GM12878 (cell line): ENCODE results near the gene PLGRKT. TPM values are rescaled to one million over a fixed set of nuclear protein-coding genes. Genes with fewer than 3 reads are reported as not detected.

Source experiments
- BHLHE40 ChIP-seq, 2 experiments: fragments of 450-650 bp in 1 of 2; IDR thresholded peaks; 2 replicates each; pipeline ENCODE4 v1.6.1; 2011 to 2017; ENCODE audit warnings: low read depth in 2 of 2, borderline replicate concordance in 1 of 2, improper control_type of control experiment in 1 of 2, low read length in 1 of 2, mild to moderate bottlenecking in 1 of 2
- CBX3 ChIP-seq: fragments of 200-600 bp; sonication (generic); IDR thresholded peaks from 2 replicates; pipeline ENCODE4 v1.6.1; 2016; ENCODE audit warnings: low read depth, borderline replicate concordance
- CEBPZ ChIP-seq: fragments of 150-350 bp; IDR thresholded peaks from 2 replicates; pipeline ENCODE4 v1.6.1; 2016; ENCODE audit warnings: low read depth, low read length
- CREM ChIP-seq: IDR thresholded peaks from 2 replicates; pipeline ENCODE4 v1.6.1; 2014; ENCODE audit warnings: antibody characterized with exemption, low read depth
- E2F4 ChIP-seq: IDR thresholded peaks from 2 replicates; pipeline ENCODE4 v1.6.1; 2012; ENCODE audit warnings: low read depth, low read length, improper control_type of control experiment
- EED ChIP-seq: sonication (generic); IDR thresholded peaks from 2 replicates; pipeline ENCODE4 v1.6.1; 2016; ENCODE audit warnings: antibody characterized with exemption, low read depth
- EGR1 ChIP-seq, 2 experiments: IDR thresholded peaks; 1 replicate in 1 of 2; 2 replicates in 1 of 2; pipeline ENCODE4 v1.6.1; 2011 to 2012; ENCODE audit warnings: low read depth in 2 of 2, low read length in 2 of 2, borderline replicate concordance in 1 of 2, mild to moderate bottlenecking in 1 of 2, moderate library complexity in 1 of 2
- HDGF ChIP-seq: fragments of 450-650 bp; IDR thresholded peaks from 2 replicates; pipeline ENCODE4 v1.6.1; 2016; ENCODE audit warnings: antibody characterized with exemption
- NKRF ChIP-seq: fragments of 450-650 bp; conservative IDR thresholded peaks from 2 replicates; pipeline ENCODE4 v1.6.1; 2017; ENCODE audit warnings: mild to moderate bottlenecking, moderate library complexity
- RB1 ChIP-seq: fragments of 450-650 bp; formaldehyde crosslinking; IDR thresholded peaks from 2 replicates; pipeline ENCODE4 v1.6.1; 2017; ENCODE audit warnings: mild to moderate bottlenecking, borderline replicate concordance
- RBBP5 ChIP-seq: fragments of 200-600 bp; sonication (generic); conservative IDR thresholded peaks from 2 replicates; pipeline ENCODE4 v1.6.1; 2016
- SKIL ChIP-seq: fragments of 450-650 bp; IDR thresholded peaks from 2 replicates; pipeline ENCODE4 v1.6.1; 2017; ENCODE audit warnings: mild to moderate bottlenecking, low read depth, inconsistent platforms; ENCODE audit not compliant: poor library complexity, severe bottlenecking
- STAT3 ChIP-seq: IDR thresholded peaks from 2 replicates; pipeline ENCODE4 v1.6.1; 2011; ENCODE audit warnings: low read depth, low read length, improper control_type of control experiment
- TARDBP ChIP-seq: IDR thresholded peaks from 2 replicates; pipeline ENCODE4 v1.6.1; 2016; ENCODE audit warnings: borderline replicate concordance
- polyA plus RNA-seq, 11 experiments: library from polyadenylated mRNA; depleted of rRNA in 4 of 11; unstranded in 6 of 11; stranded (reverse) in 5 of 11; fragments of >200 nt; fragmentation: Nextera tagmentation in 4 of 11; fragmentation: Illumina TruSeq in 1 of 11; extraction: Ambion mirVana in 4 of 11; extraction: Trizol in 1 of 11; gene quantifications; 1 replicate in 1 of 11; 2 replicates in 10 of 11; pipeline versions ENCODE4 v1.2.1 to v1.2.3, GENCODE V29; 2011 to 2016; ENCODE audit warnings: inconsistent platforms in 2 of 11, missing spikeins in 2 of 11, low read depth in 1 of 11
- total RNA-seq, 4 experiments: library from RNA; depleted of rRNA in 3 of 4; stranded (reverse); fragments of >200 nt in 3 of 4; fragmentation: Illumina TruSeq in 1 of 4; extraction: Trizol in 1 of 4; gene quantifications; 2 replicates each; pipeline versions ENCODE4 v1.2.1 to v1.2.3, GENCODE V29; 2013 to 2021
- TF ChIP-seq, protein P1 (sequence below): IDR thresholded peaks from 2 replicates; pipeline ENCODE4 v1.6.1; 2012; ENCODE audit warnings: mild to moderate bottlenecking, low read depth, low read length

Gene PLGRKT
- total and polyA plus RNA-seq, 10 of the 15 experiments (the other 5 are each of a cell fraction or from before 2014, with no cell fraction given), result 25.2 to 72.3 (median 38.4) TPM

DNA sequence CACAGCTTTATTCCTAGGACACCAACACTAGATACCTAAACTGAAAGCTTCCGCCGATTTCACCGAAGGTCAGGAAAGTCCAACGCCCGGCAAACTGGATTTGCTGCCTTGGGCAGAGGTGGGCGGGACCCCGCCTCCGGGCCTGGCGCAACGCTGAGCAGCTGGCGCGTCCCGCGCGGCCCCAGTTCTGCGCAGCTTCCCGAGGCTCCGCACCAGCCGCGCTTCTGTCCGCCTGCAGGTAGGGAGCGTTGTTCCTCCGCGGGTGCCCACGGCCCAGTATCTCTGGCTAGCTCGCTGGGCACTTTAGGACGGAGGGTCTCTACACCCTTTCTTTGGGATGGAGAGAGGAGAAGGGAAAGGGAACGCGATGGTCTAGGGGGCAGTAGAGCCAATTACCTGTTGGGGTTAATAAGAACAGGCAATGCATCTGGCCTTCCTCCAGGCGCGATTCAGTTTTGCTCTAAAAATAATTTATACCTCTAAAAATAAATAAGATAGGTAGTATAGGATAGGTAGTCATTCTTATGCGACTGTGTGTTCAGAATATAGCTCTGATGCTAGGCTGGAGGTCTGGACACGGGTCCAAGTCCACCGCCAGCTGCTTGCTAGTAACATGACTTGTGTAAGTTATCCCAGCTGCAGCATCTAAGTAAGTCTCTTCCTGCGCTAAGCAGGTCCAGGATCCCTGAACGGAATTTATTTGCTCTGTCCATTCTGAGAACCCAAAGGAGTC, 12.8 kb upstream of the PLGRKT start, which contains the start of gene CD274 (continued):
- peak; percentile 57; the same call in 1 of the 2 replicates for TF ChIP-seq HDGF
- TF ChIP-seq STAT3, result no peak
- TF ChIP-seq RB1, result peak; percentile 94
- TF ChIP-seq RBBP5, result peak; percentile 83
- peak; percentile 96 for TF ChIP-seq EED
- TF ChIP-seq SKIL, result peak; percentile 17
- TF ChIP-seq CBX3, result no peak
- peak; percentile 50; the same call in 1 of the 2 replicates for TF ChIP-seq NKRF
- TF ChIP-seq BHLHE40 (IDR thresholded peaks at IDR 0.05; ENCODE audit: borderline replicate concordance in 1 of 2, low read depth in 2 of 2, low read length in 1 of 2), result peak; percentile 55 to 70; a peak in 2 of 4 replicates
- no peak for TF ChIP-seq TARDBP
- no peak for TF ChIP-seq CEBPZ
- TF ChIP-seq, protein P1, sequence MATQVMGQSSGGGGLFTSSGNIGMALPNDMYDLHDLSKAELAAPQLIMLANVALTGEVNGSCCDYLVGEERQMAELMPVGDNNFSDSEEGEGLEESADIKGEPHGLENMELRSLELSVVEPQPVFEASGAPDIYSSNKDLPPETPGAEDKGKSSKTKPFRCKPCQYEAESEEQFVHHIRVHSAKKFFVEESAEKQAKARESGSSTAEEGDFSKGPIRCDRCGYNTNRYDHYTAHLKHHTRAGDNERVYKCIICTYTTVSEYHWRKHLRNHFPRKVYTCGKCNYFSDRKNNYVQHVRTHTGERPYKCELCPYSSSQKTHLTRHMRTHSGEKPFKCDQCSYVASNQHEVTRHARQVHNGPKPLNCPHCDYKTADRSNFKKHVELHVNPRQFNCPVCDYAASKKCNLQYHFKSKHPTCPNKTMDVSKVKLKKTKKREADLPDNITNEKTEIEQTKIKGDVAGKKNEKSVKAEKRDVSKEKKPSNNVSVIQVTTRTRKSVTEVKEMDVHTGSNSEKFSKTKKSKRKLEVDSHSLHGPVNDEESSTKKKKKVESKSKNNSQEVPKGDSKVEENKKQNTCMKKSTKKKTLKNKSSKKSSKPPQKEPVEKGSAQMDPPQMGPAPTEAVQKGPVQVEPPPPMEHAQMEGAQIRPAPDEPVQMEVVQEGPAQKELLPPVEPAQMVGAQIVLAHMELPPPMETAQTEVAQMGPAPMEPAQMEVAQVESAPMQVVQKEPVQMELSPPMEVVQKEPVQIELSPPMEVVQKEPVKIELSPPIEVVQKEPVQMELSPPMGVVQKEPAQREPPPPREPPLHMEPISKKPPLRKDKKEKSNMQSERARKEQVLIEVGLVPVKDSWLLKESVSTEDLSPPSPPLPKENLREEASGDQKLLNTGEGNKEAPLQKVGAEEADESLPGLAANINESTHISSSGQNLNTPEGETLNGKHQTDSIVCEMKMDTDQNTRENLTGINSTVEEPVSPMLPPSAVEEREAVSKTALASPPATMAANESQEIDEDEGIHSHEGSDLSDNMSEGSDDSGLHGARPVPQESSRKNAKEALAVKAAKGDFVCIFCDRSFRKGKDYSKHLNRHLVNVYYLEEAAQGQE, result peak; percentile 38; the same call in 1 of the 2 replicates
- peak in 1 of 2 experiments; percentile 88; a peak in 2 of 3 replicates for TF ChIP-seq EGR1 (IDR thresholded peaks at IDR 0.05; ENCODE audit: borderline replicate concordance in 1 of 2, low read depth in 2 of 2, low read length in 2 of 2)
- TF ChIP-seq E2F4, result no peak
- TF ChIP-seq CREM, result 0 out of 2 replicates have a peak, but pooled peaks have one; percentile 24
